ENCODE results near the gene GCNT1.
A peak's percentile ranks its signal among the peaks of the same experiment; 100 is the strongest.

The GCNT1 gene

DNA sequence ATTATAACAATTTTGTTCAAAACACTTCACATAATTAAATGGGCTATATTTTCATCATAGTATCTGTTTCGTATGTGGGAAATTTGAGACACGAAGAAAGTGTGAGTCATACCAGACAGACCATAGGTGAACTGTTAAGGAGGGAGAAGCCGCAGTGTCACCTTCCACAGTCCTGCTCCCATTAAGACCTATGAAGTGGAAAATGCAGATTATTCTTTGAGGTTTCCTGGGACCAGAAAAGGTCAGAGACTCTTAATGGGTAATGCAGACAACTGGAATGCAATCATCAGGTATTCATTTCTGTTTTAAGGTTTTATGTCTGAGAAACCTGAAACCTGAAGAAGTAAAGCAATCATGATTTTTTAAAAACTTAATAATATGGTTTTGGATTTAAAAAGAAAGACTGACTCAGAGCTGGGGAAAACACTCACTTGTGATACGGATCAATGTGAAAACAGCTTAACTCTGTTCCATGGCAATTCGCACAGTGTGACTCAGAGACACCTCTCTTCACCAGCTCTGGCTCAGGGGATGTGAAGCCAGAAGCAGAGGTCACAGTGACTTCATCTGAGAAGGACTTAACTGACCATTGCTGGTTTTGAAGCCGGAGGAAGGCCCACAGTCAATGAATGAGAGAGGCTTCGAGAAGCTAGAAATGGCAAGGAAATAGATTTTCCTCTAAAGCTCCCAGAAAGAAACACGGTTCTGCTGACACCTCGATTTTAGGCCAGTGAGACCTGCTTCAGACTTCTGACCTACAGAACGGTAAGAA, 17.2 kb upstream of the GCNT1 start:
- Histone ChIP-seq H3K9me3 (peaks cover 5% of the 10 kb centered on the region; the same call in 1 of the 2 replicates), H3K9ac (no peak overlapping the region), H3K4me2 (no peak overlapping the region), H3K4me1 (no peaks in the 10 kb centered on the region), H3K27ac (no peak overlapping the region), H4K20me1 (no peaks in the 10 kb centered on the region), H3K4me3 (no peak overlapping the region), H3K27me3 (no peaks in the 10 kb centered on the region), H3K36me3 (no peaks in the 10 kb centered on the region)
- TF ChIP-seq Cebpa-rat (IDR thresholded peaks at IDR 0.05): no peak

- TF ChIP-seq Cebpa-rat (IDR thresholded peaks at IDR 0.05): no peak
- H3K4me2 ChIP-seq: no peak overlapping the region
- H3K36me3 ChIP-seq: no peaks in the 10 kb centered on the region
These were observed 15.1 kb upstream of the GCNT1 start for GRCh38 chr9:76443887-76444286.

GRCh38 chr9:76444322-76444929, 14.6 kb upstream of the GCNT1 start:
- Histone ChIP-seq H3K27ac (no peak overlapping the region), H3K4me2 (no peak overlapping the region), H3K27me3 (no peaks in the 10 kb centered on the region), H3K4me1 (no peaks in the 10 kb centered on the region), H3K4me3 (no peak overlapping the region), H4K20me1 (no peaks in the 10 kb centered on the region), H3K36me3 (no peaks in the 10 kb centered on the region), H3K9ac (no peak overlapping the region), H3K9me3 (peaks cover 9% of the 10 kb centered on the region; the same call in 1 of the 2 replicates)
- no peak for TF ChIP-seq Cebpa-rat (IDR thresholded peaks at IDR 0.05)

More at GRCh38 chr9:76443887-76444286, 15.1 kb upstream of the GCNT1 start:
- no peak overlapping the region for H3K9ac ChIP-seq
- H3K27ac ChIP-seq: no peak overlapping the region
- H4K20me1 ChIP-seq: no peaks in the 10 kb centered on the region
- no peaks in the 10 kb centered on the region for H3K4me1 ChIP-seq
- no peak overlapping the region for H3K4me3 ChIP-seq
- H3K27me3 ChIP-seq: no peaks in the 10 kb centered on the region
- peaks cover 5% of the 10 kb centered on the region; the same call in 1 of the 2 replicates for H3K9me3 ChIP-seq

DNA sequence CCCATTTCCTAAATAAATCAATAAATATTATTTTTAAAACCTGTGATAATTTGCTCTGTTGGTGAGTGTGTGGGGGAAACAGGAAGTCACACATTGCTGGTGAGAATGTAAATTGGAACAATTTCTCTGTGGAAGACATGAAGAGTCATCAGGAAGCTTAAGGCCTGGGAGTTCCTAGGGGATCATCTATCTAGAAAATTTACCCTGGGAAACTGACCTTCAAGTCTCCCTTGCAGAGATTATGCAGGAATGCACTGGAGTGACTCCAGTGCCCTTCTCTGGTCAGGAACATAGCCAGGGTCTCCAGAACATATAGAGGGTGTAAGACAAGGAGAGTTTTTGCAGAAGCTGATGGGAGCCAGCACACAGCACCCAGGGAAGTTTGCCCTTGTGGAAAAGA, 13.0 kb upstream of the GCNT1 start:
- Histone ChIP-seq H3K36me3 (no peaks in the 10 kb centered on the region), H3K9me3 (peaks cover 9% of the 10 kb centered on the region; the same call in 1 of the 2 replicates), H3K27me3 (no peaks in the 10 kb centered on the region), H3K4me2 (no peak overlapping the region), H3K4me1 (no peaks in the 10 kb centered on the region), H4K20me1 (no peaks in the 10 kb centered on the region), H3K9ac (no peak overlapping the region), H3K27ac (no peak overlapping the region), H3K4me3 (no peak overlapping the region)
- TF ChIP-seq Cebpa-rat (IDR thresholded peaks at IDR 0.05): no peak

DNA sequence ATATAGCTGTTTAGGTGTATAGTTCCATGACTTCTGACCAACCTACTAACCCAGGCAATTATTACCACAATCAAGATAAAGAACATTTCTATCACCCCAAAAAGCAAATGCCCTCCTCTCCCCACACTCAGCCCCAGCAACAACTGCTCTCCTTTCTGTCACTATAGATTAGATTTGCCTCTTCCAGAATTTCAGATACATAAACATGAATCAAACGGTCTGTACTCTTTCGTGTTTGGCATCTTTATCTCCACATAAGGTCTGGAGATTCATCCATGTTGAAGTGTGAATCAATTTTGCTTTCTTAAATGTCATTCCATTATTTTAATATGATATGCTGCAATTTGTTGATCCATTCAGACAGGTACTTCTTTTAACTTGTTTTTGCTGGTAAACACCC, 10.5 kb upstream of the GCNT1 start:
- Histone ChIP-seq H3K4me1 (peaks cover 16% of the 10 kb centered on the region), H3K36me3 (no peaks in the 10 kb centered on the region), H3K9ac (no peak overlapping the region), H3K27me3 (no peaks in the 10 kb centered on the region), H3K4me3 (no peak overlapping the region), H3K27ac (no peak overlapping the region), H3K9me3 (0 out of 2 replicates have a peak, but pooled peaks cover 4% of the 10 kb centered on the region), H3K4me2 (no peak overlapping the region), H4K20me1 (no peaks in the 10 kb centered on the region)
- TF ChIP-seq Cebpa-rat (IDR thresholded peaks at IDR 0.05): no peak

- peaks cover 37% of the 10 kb centered on the region for H3K4me1 ChIP-seq
- no peak for TF ChIP-seq Cebpa-rat (IDR thresholded peaks at IDR 0.05)
- H4K20me1 ChIP-seq: no peaks in the 10 kb centered on the region
- H3K27me3 ChIP-seq: no peaks in the 10 kb centered on the region
- H3K9ac ChIP-seq: no peak overlapping the region
- H3K9me3 ChIP-seq: 0 out of 2 replicates have a peak, but pooled peaks cover 4% of the 10 kb centered on the region
- H3K36me3 ChIP-seq: no peaks in the 10 kb centered on the region
- no peak overlapping the region for H3K4me2 ChIP-seq
- no peak overlapping the region for H3K27ac ChIP-seq
- H3K4me3 ChIP-seq: no peak overlapping the region
These were observed 7.7 kb upstream of the GCNT1 start for GRCh38 chr9:76451234-76451633.

- H3K9me3 ChIP-seq: 0 out of 2 replicates have a peak, but pooled peaks cover 4% of the 10 kb centered on the region
- H3K27me3 ChIP-seq: no peaks in the 10 kb centered on the region
- H3K4me3 ChIP-seq: no peak overlapping the region
- H3K9ac ChIP-seq: no peak overlapping the region
- no peak for TF ChIP-seq Cebpa-rat (IDR thresholded peaks at IDR 0.05)
- peak overlapping the region; percentile 33 for H3K27ac ChIP-seq
- H3K4me2 ChIP-seq: peak overlapping the region; percentile 59
- H3K36me3 ChIP-seq: no peaks in the 10 kb centered on the region
- no peaks in the 10 kb centered on the region for H4K20me1 ChIP-seq
- H3K4me1 ChIP-seq: peaks cover 53% of the 10 kb centered on the region
These were observed 6.1 kb upstream of the GCNT1 start for GRCh38 chr9:76452839-76453238.

- H3K27me3 ChIP-seq: no peaks in the 10 kb centered on the region
- peak overlapping the region; percentile 33; the same call in 1 of the 2 replicates for H3K27ac ChIP-seq
- no peaks in the 10 kb centered on the region for H4K20me1 ChIP-seq
- peak; percentile 92 for TF ChIP-seq Cebpa-rat (IDR thresholded peaks at IDR 0.05)
- no peak overlapping the region for H3K9ac ChIP-seq
- H3K9me3 ChIP-seq: 0 out of 2 replicates have a peak, but pooled peaks cover 4% of the 10 kb centered on the region
- peaks cover 62% of the 10 kb centered on the region for H3K4me1 ChIP-seq
- H3K36me3 ChIP-seq: no peaks in the 10 kb centered on the region
- no peak overlapping the region for H3K4me3 ChIP-seq
- H3K4me2 ChIP-seq: peak overlapping the region; percentile 59; the same call in 1 of the 2 replicates
These were observed 5.2 kb upstream of the GCNT1 start for GRCh38 chr9:76453785-76454184.

GRCh38 chr9:76454311-76454710, 4.7 kb upstream of the GCNT1 start:
- H3K27me3 ChIP-seq: no peaks in the 10 kb centered on the region
- H3K36me3 ChIP-seq: no peaks in the 10 kb centered on the region
- no peak for TF ChIP-seq Cebpa-rat (IDR thresholded peaks at IDR 0.05)
- H3K4me3 ChIP-seq: no peak overlapping the region
- H3K9me3 ChIP-seq: 0 out of 2 replicates have a peak, but pooled peaks cover under 1% of the 10 kb centered on the region
- H3K9ac ChIP-seq: no peak overlapping the region
- H4K20me1 ChIP-seq: no peaks in the 10 kb centered on the region
- peaks cover 62% of the 10 kb centered on the region for H3K4me1 ChIP-seq
- no peak overlapping the region; the same call in 1 of the 2 replicates for H3K4me2 ChIP-seq
- peak overlapping the region; percentile 91 for H3K27ac ChIP-seq

All from BLaER1 (cell line).